ENCODE results near the gene NR2C1.
A peak's percentile ranks its signal among the peaks of the same experiment; 100 is the strongest.

NR2C1 gene

GRCh38 chr12:95083471-95083870, 10.1 kb upstream of the NR2C1 start:
- no peak for FAIRE-seq

- FAIRE-seq: no peak
These were observed 3.9 kb upstream of the NR2C1 start for GRCh38 chr12:95077341-95077740.

- FAIRE-seq: no peak
These were observed 1.3 kb upstream of the NR2C1 start for GRCh38 chr12:95074766-95075165.

- FAIRE-seq: peak; percentile 94
These were observed 491 bp upstream of the NR2C1 start for GRCh38 chr12:95073698-95074520.

GRCh38 chr12:95070378-95070777, 3.0 kb downstream of the NR2C1 start:
- FAIRE-seq: no peak

GRCh38 chr12:95066091-95066855, 7.1 kb downstream of the NR2C1 start:
- FAIRE-seq: no peak

- no peak for FAIRE-seq
These were observed 12.5 kb downstream of the NR2C1 start for GRCh38 chr12:95060951-95061350.

- no peak for FAIRE-seq
These were observed 13.4 kb downstream of the NR2C1 start for GRCh38 chr12:95059984-95060383.

GRCh38 chr12:95057424-95057823, 16.0 kb downstream of the NR2C1 start:
- FAIRE-seq: no peak

- FAIRE-seq: no peak
These were observed 18.4 kb downstream of the NR2C1 start for GRCh38 chr12:95055057-95055456.

GRCh38 chr12:95054206-95054605, 19.2 kb downstream of the NR2C1 start:
- no peak for FAIRE-seq

GRCh38 chr12:95051241-95051640, 22.2 kb downstream of the NR2C1 start:
- no peak for FAIRE-seq

GRCh38 chr12:95037906-95038305, 35.5 kb downstream of the NR2C1 start:
- FAIRE-seq: no peak

GRCh38 chr12:95034750-95035149, 38.7 kb downstream of the NR2C1 start:
- no peak for FAIRE-seq

- no peak for FAIRE-seq
These were observed 50.9 kb downstream of the NR2C1 start for GRCh38 chr12:95022477-95022876.

GRCh38 chr12:95017482-95017881, 55.9 kb downstream of the NR2C1 start:
- FAIRE-seq: no peak

- FAIRE-seq: no peak
These were observed 57.3 kb downstream of the NR2C1 start for GRCh38 chr12:95016120-95016519.

- no peak for FAIRE-seq
These were observed 58.9 kb downstream of the NR2C1 start for GRCh38 chr12:95014554-95014953.

GRCh38 chr12:95006206-95006605, 67.2 kb downstream of the NR2C1 start:
- no peak for FAIRE-seq

GRCh38 chr12:95004610-95005009, 68.8 kb downstream of the NR2C1 start:
- no peak for FAIRE-seq

GRCh38 chr12:95003921-95004272, 69.5 kb downstream of the NR2C1 start:
- FAIRE-seq: no peak

GRCh38 chr12:95003213-95003920, 70.1 kb downstream of the NR2C1 start, which contains the start of gene NDUFA12:
Gene NDUFA12, minus strand, starts transcription at chr12:95003697. Its CDS starts 17 bp downstream, at chr12:95003680.
- peak; percentile 94 for FAIRE-seq

- FAIRE-seq: no peak
These were observed 70.7 kb downstream of the NR2C1 start for GRCh38 chr12:95002754-95003153.

- no peak for FAIRE-seq
These were observed 75.1 kb downstream of the NR2C1 start for GRCh38 chr12:94998326-94998725.
